Choroid plexus epithelial cell (primary cell): ENCODE data around the gene MCM9.

Experiments used
- DNase-seq: peaks from one replicate; pipeline ENCODE4 v3.0.0-alpha.2; 2010; ENCODE audit warnings: low read depth
- H3K4me3 ChIP-seq: 2 replicates; pipeline ENCODE4 v1.5.1; 2011; ENCODE audit warnings: low read depth, mild to moderate bottlenecking, control low read depth, low read length, moderate library complexity
- TF ChIP-seq, protein P1 (sequence below): conservative IDR thresholded peaks from 2 replicates; pipeline ENCODE4 v1.5.1; 2011; ENCODE audit warnings: low read depth, mild to moderate bottlenecking, control low read depth, inconsistent platforms, low read length, moderate library complexity

MCM9 gene

DNA sequence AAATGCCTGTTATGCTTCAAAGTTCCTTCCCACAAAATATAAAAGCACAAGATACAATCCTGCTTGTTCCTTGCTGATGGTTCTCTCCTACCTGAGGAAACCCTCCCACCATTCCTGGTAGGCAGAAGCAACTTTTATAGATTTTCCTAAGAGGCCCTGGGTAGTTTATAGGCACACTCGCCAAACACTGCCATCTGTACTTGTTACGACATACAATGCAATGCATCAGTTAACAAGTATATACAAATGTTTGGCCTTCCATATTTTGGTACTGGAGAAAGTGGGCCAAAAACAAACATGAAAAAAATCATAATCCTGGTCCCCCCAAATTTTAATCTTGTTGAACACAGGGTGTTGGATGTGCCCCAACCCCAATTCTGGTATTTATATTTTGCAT is 16.6 kb downstream of the MCM9 start:
- peak; percentile 12 for DNase-seq
- TF ChIP-seq, protein P1, sequence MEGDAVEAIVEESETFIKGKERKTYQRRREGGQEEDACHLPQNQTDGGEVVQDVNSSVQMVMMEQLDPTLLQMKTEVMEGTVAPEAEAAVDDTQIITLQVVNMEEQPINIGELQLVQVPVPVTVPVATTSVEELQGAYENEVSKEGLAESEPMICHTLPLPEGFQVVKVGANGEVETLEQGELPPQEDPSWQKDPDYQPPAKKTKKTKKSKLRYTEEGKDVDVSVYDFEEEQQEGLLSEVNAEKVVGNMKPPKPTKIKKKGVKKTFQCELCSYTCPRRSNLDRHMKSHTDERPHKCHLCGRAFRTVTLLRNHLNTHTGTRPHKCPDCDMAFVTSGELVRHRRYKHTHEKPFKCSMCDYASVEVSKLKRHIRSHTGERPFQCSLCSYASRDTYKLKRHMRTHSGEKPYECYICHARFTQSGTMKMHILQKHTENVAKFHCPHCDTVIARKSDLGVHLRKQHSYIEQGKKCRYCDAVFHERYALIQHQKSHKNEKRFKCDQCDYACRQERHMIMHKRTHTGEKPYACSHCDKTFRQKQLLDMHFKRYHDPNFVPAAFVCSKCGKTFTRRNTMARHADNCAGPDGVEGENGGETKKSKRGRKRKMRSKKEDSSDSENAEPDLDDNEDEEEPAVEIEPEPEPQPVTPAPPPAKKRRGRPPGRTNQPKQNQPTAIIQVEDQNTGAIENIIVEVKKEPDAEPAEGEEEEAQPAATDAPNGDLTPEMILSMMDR, result no peak
- no peak overlapping the region for H3K4me3 ChIP-seq

DNA sequence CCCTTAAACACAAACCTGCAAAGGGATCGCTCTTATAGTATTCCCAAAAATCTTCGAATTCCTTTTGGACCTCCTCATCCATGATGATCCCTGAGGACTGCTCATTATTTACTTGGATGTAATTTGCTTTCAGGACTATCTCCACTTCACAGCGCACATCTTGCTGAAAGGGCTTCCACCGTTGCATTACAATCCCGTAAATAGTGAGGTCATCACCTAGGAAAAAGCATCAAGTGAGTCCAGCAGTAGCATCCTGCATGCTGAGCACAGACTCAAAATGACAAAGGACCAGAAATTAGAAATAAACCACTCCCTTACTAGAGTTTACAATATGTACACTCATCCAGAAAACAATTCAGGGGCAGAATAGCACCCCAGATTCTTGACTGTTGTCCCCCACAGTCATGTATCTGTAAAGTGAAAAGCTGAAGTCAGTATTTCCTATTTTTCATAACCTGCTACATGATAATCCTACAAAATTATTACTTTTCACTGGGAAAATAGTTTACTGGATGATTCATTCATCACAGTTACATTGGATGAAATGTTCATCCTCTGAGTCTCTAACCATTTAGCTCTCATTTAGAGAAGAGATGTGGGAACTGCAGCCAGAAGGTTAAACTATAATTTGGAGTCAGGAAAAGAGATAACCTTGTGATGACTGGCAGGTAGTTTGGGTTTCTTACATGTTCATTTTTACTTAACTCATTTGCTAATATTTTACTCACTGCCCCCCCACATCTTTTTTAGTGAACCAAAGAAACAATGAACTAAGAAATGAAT is 17.2 kb downstream of the MCM9 start:
- no peak overlapping the region for H3K4me3 ChIP-seq
- DNase-seq, result no peak
- TF ChIP-seq, protein P1, result no peak

DNA sequence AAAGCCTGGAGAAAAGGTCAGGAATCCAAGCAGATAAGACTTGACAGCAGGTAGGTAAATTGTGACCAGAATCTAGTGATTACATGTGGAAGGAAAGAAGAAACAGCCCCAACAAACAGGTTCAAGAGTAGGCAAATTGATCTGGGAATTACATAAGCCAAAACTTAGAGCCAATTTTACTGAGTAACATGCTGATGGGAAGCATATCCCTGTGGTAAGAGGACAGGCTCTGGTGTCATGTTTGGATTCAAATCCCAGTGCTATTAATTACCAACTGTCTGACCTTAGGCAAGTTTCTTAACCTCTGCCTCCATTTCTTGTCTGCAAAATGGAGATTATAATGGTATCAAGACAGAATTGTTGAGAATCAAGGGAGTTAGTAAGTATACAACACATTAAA is 20.4 kb downstream of the MCM9 start:
- DNase-seq, result no peak
- TF ChIP-seq, protein P1, result no peak
- H3K4me3 ChIP-seq, result no peak overlapping the region

DNA sequence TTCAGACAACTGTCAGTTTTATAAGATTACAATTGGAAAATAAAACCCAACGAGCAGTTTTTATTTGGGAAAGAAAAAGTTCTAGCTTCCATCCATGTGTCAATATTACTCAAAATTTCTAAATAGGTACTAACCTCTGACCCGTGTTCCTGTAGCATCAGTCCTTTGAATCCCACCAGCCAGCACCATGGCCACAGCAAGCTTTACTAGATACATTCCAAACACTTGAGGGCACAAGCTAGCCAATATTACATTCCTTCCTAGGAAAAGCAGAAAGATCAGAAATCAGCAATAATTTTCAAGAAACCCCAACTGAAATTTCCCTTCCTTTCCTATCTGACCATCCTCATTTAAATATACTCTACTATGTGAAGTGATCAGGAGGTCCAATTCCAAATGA is 21.8 kb downstream of the MCM9 start:
- no peak for DNase-seq
- TF ChIP-seq, protein P1, result peak; percentile 3
- H3K4me3 ChIP-seq, result no peak overlapping the region

- no peak overlapping the region for H3K4me3 ChIP-seq
- DNase-seq, result no peak
- TF ChIP-seq, protein P1, result no peak
Observed at GRCh38 chr6:118912646-118913045, 22.3 kb downstream of the MCM9 start.

GRCh38 chr6:118908441-118908840 is 26.5 kb downstream of the MCM9 start:
- no peak overlapping the region for H3K4me3 ChIP-seq
- TF ChIP-seq, protein P1, result no peak
- DNase-seq, result peak; percentile 50

GRCh38 chr6:118905851-118906250 is 29.1 kb downstream of the MCM9 start:
- TF ChIP-seq, protein P1, result no peak
- no peak for DNase-seq
- H3K4me3 ChIP-seq, result no peak overlapping the region
